HepG2 (cell line): Measurements from ENCODE around the gene CYP2J2. TPM values are rescaled to one million over a fixed set of nuclear protein-coding genes. Genes with fewer than 3 reads are reported as not detected.

Experiments used
- ARID3A ChIP-seq: IDR thresholded peaks from 2 replicates; pipeline ENCODE4 v1.6.1; 2012; ENCODE audit warnings: low read depth, low read length, improper control_type of control experiment
- ATF7-NPFF ChIP-seq: sonication (generic); formaldehyde crosslinking; IDR thresholded peaks from 2 replicates; pipeline ENCODE4 v1.8.1; 2023; ENCODE audit warnings: mild to moderate bottlenecking, low read depth, missing genetic modification reagents, moderate library complexity
- ELF3 ChIP-seq: IDR thresholded peaks from 2 replicates; pipeline ENCODE4 v1.6.1; 2016; ENCODE audit warnings: missing genetic modification reagents, missing compliant biosample characterization
- FOXK1 ChIP-seq: sonication (generic); formaldehyde crosslinking; IDR thresholded peaks from 2 replicates; pipeline ENCODE4 v1.4.0; 2020; ENCODE audit warnings: low read depth, missing genetic modification reagents, borderline replicate concordance
- HDAC1 ChIP-seq: sonication (generic); formaldehyde crosslinking; IDR thresholded peaks from 2 replicates; pipeline ENCODE4 v1.5.1; 2020; ENCODE audit warnings: mild to moderate bottlenecking, missing genetic modification reagents
- HMG20A ChIP-seq: IDR thresholded peaks from 2 replicates; pipeline ENCODE4 v1.6.1; 2016; ENCODE audit warnings: borderline replicate concordance
- KLF16 ChIP-seq, 2 experiments: sonication (generic) in 1 of 2; formaldehyde crosslinking in 1 of 2; IDR thresholded peaks; 2 replicates each; pipeline versions ENCODE4 v1.6.1 to v1.8.0; 2016 to 2023; ENCODE audit warnings: missing genetic modification reagents in 2 of 2, missing compliant biosample characterization in 1 of 2
- PAXIP1 ChIP-seq: sonication (generic); formaldehyde crosslinking; conservative IDR thresholded peaks from 2 replicates; pipeline ENCODE4 v1.4.0; 2020; ENCODE audit warnings: mild to moderate bottlenecking, missing genetic modification reagents, moderate library complexity
- PPARG ChIP-seq: conservative IDR thresholded peaks from 2 replicates; pipeline ENCODE4 v1.6.1; 2016; ENCODE audit warnings: missing biosample characterization, missing genetic modification reagents
- PRMT3 ChIP-seq: sonication (generic); formaldehyde crosslinking; IDR thresholded peaks from 2 replicates; pipeline ENCODE4 v1.8.1; 2022; ENCODE audit warnings: low read depth, mild to moderate bottlenecking, moderate library complexity, missing genetic modification reagents, borderline replicate concordance
- SMARCE1 ChIP-seq: fragments of 450-650 bp; IDR thresholded peaks from 2 replicates; pipeline ENCODE4 v1.6.1; 2017; ENCODE audit warnings: borderline replicate concordance
- ZMYM3 ChIP-seq: sonication (generic); formaldehyde crosslinking; IDR thresholded peaks from 2 replicates; pipeline ENCODE4 v1.5.1; 2020; ENCODE audit warnings: mild to moderate bottlenecking, missing genetic modification reagents
- ZMYM4 ChIP-seq: sonication (generic); formaldehyde crosslinking; IDR thresholded peaks from 2 replicates; pipeline ENCODE4 v1.8.1; 2023; ENCODE audit warnings: mild to moderate bottlenecking, missing genetic modification reagents
- ZNF362 ChIP-seq: sonication (generic); formaldehyde crosslinking; IDR thresholded peaks from 2 replicates; pipeline ENCODE4 v1.4.0; 2020; ENCODE audit warnings: missing genetic modification reagents, mild to moderate bottlenecking, borderline replicate concordance
- ZNF574 ChIP-seq: sonication (generic); formaldehyde crosslinking; IDR thresholded peaks from 2 replicates; pipeline ENCODE4 v1.4.0; 2020; ENCODE audit warnings: missing genetic modification reagents
- ZNF710 ChIP-seq: sonication (generic); formaldehyde crosslinking; IDR thresholded peaks from 2 replicates; pipeline ENCODE4 v1.5.0; 2020; ENCODE audit warnings: mild to moderate bottlenecking, missing genetic modification reagents, borderline replicate concordance
- polyA plus RNA-seq, 8 experiments: library from polyadenylated mRNA; depleted of rRNA in 3 of 8; stranded (reverse) in 7 of 8; unstranded in 1 of 8; fragments of >200 nt; fragmentation: Illumina TruSeq in 4 of 8; extraction: Trizol in 4 of 8; gene quantifications; 2 replicates each; pipeline versions ENCODE4 v1.2.1 to v1.2.3, GENCODE V29; 2011 to 2016; ENCODE audit warnings: low read depth in 4 of 8, missing spikeins in 1 of 8, mixed read lengths in 1 of 8; ENCODE audit not compliant: insufficient read depth in 1 of 8
- total RNA-seq, 5 experiments: library from RNA; depleted of rRNA; stranded (reverse); fragments of >200 nt; fragmentation: Illumina TruSeq; extraction: Trizol; gene quantifications; 2 replicates each; pipeline ENCODE4 v1.2.3, GENCODE V29; 2016; ENCODE audit warnings: low read depth in 1 of 5

The CYP2J2 gene
- total and polyA plus RNA-seq, 2 of the 13 experiments (the other 11 are each of a cell fraction or from before 2014, with no cell fraction given) = 2.1 to 5.9 TPM

- TF ChIP-seq PPARG (CRISPR knock-in tag) = peak; percentile 80
- TF ChIP-seq FOXK1 (CRISPR knock-in tag) = peak; percentile 72; the same call in 1 of the 2 replicates
- peak; percentile 99 for TF ChIP-seq PAXIP1 (CRISPR knock-in tag)
- no peak for TF ChIP-seq ATF7-NPFF (CRISPR knock-in tag)
- no peak for TF ChIP-seq ZNF574 (CRISPR knock-in tag)
- TF ChIP-seq SMARCE1 = no peak
- peak; percentile 82 for TF ChIP-seq HMG20A (CRISPR knock-in tag)
- no peak for TF ChIP-seq ZMYM3
- peak; percentile 37; the same call in 1 of the 2 replicates for TF ChIP-seq ZNF710
- TF ChIP-seq ZNF362 = peak; percentile 92
- peak in 1 of 2 experiments; percentile 21; a peak in 1 of 4 replicates for TF ChIP-seq KLF16 (CRISPR knock-in tag; IDR thresholded peaks at IDR 0.05)
- TF ChIP-seq ZMYM4 (CRISPR knock-in tag) = peak; percentile 55; the same call in 1 of the 2 replicates
- TF ChIP-seq ARID3A = peak; percentile 85
- peak; percentile 92 for TF ChIP-seq ELF3
- TF ChIP-seq PRMT3 (CRISPR knock-in tag) = no peak
- TF ChIP-seq HDAC1 (CRISPR knock-in tag) = peak; percentile 78
Measured at GRCh38 chr1:59936358-59936821, 9.8 kb upstream of the CYP2J2 start (continued).
